ENCODE data around the gene STXBP5. TPM values are rescaled to one million over a fixed set of nuclear protein-coding genes. Genes with fewer than 3 reads are reported as not detected.

STXBP5 gene
- total RNA-seq, 1 donor from 2014 or later = 34.8 TPM

DNA sequence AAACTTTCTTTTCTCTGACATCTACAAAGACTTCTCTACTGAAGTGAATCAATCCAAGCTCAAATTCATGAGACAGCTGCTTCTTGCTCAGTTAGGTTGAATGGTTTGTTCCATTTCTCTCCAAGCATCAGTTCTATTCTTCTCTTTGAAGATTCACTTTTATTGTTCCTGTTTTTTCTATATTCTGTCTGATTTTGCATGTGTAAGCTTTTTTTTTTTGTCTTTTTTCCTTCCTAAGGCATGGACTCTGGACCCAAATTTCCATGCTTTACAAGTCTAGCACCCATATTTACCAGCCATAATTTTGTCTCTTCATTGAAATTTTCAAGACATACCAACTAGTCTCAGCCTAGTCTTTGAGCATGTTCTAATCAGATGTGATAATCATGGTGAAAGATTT is 25.9 kb upstream of the STXBP5 start:
- Mint-ChIP-seq H3K4me1 (ENCODE audit: unreplicated experiment) (peaks cover 3% of the 10 kb centered on the region), H3K9me3 (ENCODE audit: unreplicated experiment) (no peaks in the 10 kb centered on the region), H3K4me3 (ENCODE audit: unreplicated experiment) (no peak overlapping the region), H3K27me3 (ENCODE audit: unreplicated experiment) (no peaks in the 10 kb centered on the region), H3K27ac (ENCODE audit: unreplicated experiment) (no peak overlapping the region), H3K36me3 (ENCODE audit: unreplicated experiment) (no peaks in the 10 kb centered on the region)
- DNase-seq (ENCODE audit: extremely low spot score, unreplicated experiment) = no peak
- TF ChIP-seq, protein P1, sequence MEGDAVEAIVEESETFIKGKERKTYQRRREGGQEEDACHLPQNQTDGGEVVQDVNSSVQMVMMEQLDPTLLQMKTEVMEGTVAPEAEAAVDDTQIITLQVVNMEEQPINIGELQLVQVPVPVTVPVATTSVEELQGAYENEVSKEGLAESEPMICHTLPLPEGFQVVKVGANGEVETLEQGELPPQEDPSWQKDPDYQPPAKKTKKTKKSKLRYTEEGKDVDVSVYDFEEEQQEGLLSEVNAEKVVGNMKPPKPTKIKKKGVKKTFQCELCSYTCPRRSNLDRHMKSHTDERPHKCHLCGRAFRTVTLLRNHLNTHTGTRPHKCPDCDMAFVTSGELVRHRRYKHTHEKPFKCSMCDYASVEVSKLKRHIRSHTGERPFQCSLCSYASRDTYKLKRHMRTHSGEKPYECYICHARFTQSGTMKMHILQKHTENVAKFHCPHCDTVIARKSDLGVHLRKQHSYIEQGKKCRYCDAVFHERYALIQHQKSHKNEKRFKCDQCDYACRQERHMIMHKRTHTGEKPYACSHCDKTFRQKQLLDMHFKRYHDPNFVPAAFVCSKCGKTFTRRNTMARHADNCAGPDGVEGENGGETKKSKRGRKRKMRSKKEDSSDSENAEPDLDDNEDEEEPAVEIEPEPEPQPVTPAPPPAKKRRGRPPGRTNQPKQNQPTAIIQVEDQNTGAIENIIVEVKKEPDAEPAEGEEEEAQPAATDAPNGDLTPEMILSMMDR (IDR thresholded peaks at IDR 0.05) = no peak

- H3K9me3 Mint-ChIP-seq (ENCODE audit: unreplicated experiment) = no peaks in the 10 kb centered on the region
- H3K36me3 Mint-ChIP-seq (ENCODE audit: unreplicated experiment) = no peaks in the 10 kb centered on the region
- TF ChIP-seq, protein P1 (IDR thresholded peaks at IDR 0.05) = no peak
- DNase-seq (ENCODE audit: extremely low spot score, unreplicated experiment) = no peak
- H3K27me3 Mint-ChIP-seq (ENCODE audit: unreplicated experiment) = no peaks in the 10 kb centered on the region
- H3K4me3 Mint-ChIP-seq (ENCODE audit: unreplicated experiment) = no peak overlapping the region
- H3K27ac Mint-ChIP-seq (ENCODE audit: unreplicated experiment) = no peak overlapping the region
- H3K4me1 Mint-ChIP-seq (ENCODE audit: unreplicated experiment) = no peaks in the 10 kb centered on the region
Observed at GRCh38 chr6:147179809-147180208, 24.4 kb upstream of the STXBP5 start.

- Mint-ChIP-seq H3K4me3 (ENCODE audit: unreplicated experiment) (no peak overlapping the region), H3K27me3 (ENCODE audit: unreplicated experiment) (no peaks in the 10 kb centered on the region), H3K36me3 (ENCODE audit: unreplicated experiment) (no peaks in the 10 kb centered on the region), H3K4me1 (ENCODE audit: unreplicated experiment) (no peaks in the 10 kb centered on the region), H3K27ac (ENCODE audit: unreplicated experiment) (no peak overlapping the region), H3K9me3 (ENCODE audit: unreplicated experiment) (no peaks in the 10 kb centered on the region)
- DNase-seq (ENCODE audit: extremely low spot score, unreplicated experiment) = no peak
- TF ChIP-seq, protein P1 (IDR thresholded peaks at IDR 0.05) = no peak
Observed at GRCh38 chr6:147180926-147181325, 23.3 kb upstream of the STXBP5 start.

- TF ChIP-seq, protein P1 (IDR thresholded peaks at IDR 0.05) = no peak
- no peaks in the 10 kb centered on the region for H3K36me3 Mint-ChIP-seq (ENCODE audit: unreplicated experiment)
- H3K27me3 Mint-ChIP-seq (ENCODE audit: unreplicated experiment) = no peaks in the 10 kb centered on the region
- DNase-seq (ENCODE audit: extremely low spot score, unreplicated experiment) = no peak
- no peak overlapping the region for H3K4me3 Mint-ChIP-seq (ENCODE audit: unreplicated experiment)
- no peaks in the 10 kb centered on the region for H3K9me3 Mint-ChIP-seq (ENCODE audit: unreplicated experiment)
- H3K4me1 Mint-ChIP-seq (ENCODE audit: unreplicated experiment) = no peaks in the 10 kb centered on the region
- H3K27ac Mint-ChIP-seq (ENCODE audit: unreplicated experiment) = no peak overlapping the region
Observed at GRCh38 chr6:147184379-147184778, 19.8 kb upstream of the STXBP5 start.

- no peak for DNase-seq (ENCODE audit: extremely low spot score, unreplicated experiment)
- H3K27ac Mint-ChIP-seq (ENCODE audit: unreplicated experiment) = no peak overlapping the region
- H3K27me3 Mint-ChIP-seq (ENCODE audit: unreplicated experiment) = no peaks in the 10 kb centered on the region
- no peaks in the 10 kb centered on the region for H3K9me3 Mint-ChIP-seq (ENCODE audit: unreplicated experiment)
- TF ChIP-seq, protein P1 (IDR thresholded peaks at IDR 0.05) = no peak
- no peaks in the 10 kb centered on the region for H3K4me1 Mint-ChIP-seq (ENCODE audit: unreplicated experiment)
- no peak overlapping the region for H3K4me3 Mint-ChIP-seq (ENCODE audit: unreplicated experiment)
- H3K36me3 Mint-ChIP-seq (ENCODE audit: unreplicated experiment) = no peaks in the 10 kb centered on the region
Observed at GRCh38 chr6:147185216-147185615, 19.0 kb upstream of the STXBP5 start.

Data from osteocyte (in vitro differentiated cells).